Sigmoid colon (tissue), 4 donors: Measurements from ENCODE around the gene CIZ1.

Experiments
- POLR2A ChIP-seq, 2 donors: fragments of 450-650 bp; IDR thresholded peaks; one replicate each; pipeline ENCODE4 v1.6.1; 2016; ENCODE audit warnings: antibody characterized with exemption in 2 of 2, mild to moderate bottlenecking in 2 of 2, moderate library complexity in 2 of 2
- POLR2AphosphoS5 ChIP-seq, 4 donors: sonication (generic); formaldehyde crosslinking; IDR thresholded peaks; one replicate each; pipeline ENCODE4 v1.6.1; 2017; ENCODE audit warnings: antibody characterized with exemption in 4 of 4
- TF ChIP-seq, protein P1 (sequence below), 4 experiments: fragments of 450-650 bp in 3 of 4; fragments of 200-600 bp in 1 of 4; IDR thresholded peaks; one replicate each; pipeline ENCODE4 v1.5.1; 2016 to 2019; ENCODE audit warnings: antibody characterized with exemption in 4 of 4, mild to moderate bottlenecking in 3 of 4, moderate library complexity in 2 of 4

DNA sequence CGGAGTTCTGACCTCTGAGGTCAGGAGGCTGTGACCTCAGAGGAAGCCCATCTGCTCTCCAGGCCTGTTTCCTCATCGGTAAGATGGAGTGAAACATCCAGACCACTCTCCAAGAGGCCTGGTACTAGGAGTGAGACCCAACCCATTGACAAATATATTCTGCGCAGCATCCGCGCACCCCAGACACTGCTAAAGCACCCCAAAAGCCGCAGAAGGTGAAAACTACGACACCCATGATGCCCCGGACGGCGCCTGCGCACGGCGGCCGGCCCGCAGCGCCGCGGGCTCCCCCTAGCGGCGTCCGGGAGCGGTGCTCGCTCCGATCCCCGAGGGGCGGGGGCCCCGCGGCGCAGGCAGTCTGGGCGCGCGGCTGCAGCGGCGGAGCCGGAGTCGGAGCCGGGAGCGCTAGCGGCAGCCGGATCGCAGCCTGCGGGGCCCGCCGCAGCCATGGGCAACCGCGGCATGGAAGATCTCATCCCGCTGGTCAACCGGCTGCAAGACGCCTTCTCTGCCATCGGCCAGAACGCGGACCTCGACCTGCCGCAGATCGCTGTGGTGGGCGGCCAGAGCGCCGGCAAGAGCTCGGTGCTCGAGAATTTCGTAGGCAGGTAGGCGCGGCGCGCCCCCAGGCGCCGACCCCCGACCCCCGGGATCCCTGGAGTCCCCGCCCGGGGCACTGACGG is 11.8 kb upstream of the CIZ1 start, which contains the start of gene DNM1:
- no peak for TF ChIP-seq POLR2A (IDR thresholded peaks at IDR 0.05)
- TF ChIP-seq, protein P1, sequence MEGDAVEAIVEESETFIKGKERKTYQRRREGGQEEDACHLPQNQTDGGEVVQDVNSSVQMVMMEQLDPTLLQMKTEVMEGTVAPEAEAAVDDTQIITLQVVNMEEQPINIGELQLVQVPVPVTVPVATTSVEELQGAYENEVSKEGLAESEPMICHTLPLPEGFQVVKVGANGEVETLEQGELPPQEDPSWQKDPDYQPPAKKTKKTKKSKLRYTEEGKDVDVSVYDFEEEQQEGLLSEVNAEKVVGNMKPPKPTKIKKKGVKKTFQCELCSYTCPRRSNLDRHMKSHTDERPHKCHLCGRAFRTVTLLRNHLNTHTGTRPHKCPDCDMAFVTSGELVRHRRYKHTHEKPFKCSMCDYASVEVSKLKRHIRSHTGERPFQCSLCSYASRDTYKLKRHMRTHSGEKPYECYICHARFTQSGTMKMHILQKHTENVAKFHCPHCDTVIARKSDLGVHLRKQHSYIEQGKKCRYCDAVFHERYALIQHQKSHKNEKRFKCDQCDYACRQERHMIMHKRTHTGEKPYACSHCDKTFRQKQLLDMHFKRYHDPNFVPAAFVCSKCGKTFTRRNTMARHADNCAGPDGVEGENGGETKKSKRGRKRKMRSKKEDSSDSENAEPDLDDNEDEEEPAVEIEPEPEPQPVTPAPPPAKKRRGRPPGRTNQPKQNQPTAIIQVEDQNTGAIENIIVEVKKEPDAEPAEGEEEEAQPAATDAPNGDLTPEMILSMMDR (IDR thresholded peaks at IDR 0.05) = peak in 3 of 4 experiments; percentile 16 to 94 (median 20)
- peak in 2 of 4 donors; percentile 24 to 40 for TF ChIP-seq POLR2AphosphoS5 (IDR thresholded peaks at IDR 0.05)
